HPDE6-E6E7 (cell line): ENCODE results near the gene TTC8.

Experiments
- DNase-seq: peaks from one replicate; pipeline ENCODE4 v3.0.0; 2011; ENCODE audit warnings: missing footprints; ENCODE audit errors: extremely low spot score

The TTC8 gene

DNA sequence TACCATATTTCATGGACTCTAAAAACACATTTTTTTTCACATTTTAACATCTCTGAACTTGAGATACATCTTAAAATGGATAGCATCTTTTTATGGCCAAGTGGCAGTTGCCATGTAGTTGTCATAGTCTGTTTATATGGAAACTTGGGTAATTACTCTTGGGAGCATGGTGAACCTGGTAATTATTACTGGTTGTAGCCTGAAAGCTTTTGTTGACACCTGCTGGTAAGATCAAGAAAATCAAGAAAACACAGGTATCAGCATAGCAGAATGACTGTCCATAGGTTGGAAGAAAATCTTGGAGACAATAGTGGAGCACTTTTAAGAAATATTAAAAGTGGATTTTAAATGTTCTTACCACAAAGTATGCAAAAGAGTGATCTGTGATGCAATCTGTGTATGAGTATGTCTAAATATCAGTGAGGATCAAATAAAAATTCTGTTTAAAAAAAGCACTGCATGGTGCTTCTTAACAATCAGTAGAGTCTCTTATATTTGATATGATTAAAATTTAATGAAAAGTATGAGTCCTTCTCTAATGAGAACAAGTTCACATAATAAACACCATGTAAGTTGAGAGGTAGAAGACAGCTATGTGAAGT, 44.2 kb downstream of the TTC8 start:
- peak; percentile 8 for DNase-seq

DNA sequence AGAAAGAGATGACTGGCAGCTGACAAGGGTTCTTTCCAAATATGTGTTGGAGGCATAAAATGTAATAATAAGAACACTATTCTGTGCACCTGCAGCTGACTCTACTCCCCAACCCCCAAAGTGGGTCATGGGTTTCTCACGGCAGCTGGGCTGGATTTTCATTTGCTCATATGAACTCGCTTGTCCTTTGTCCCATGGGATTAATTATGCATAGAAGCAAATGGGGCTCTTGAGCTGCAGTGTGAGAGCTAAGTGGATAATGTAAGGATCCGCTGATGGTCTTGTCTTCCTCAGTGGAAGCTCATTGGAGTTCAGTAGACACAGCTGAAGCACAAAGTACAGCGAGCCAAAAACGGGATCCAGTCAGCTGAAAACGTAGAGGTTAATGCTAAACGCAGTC, 46.3 kb downstream of the TTC8 start:
- no peak for DNase-seq

DNA sequence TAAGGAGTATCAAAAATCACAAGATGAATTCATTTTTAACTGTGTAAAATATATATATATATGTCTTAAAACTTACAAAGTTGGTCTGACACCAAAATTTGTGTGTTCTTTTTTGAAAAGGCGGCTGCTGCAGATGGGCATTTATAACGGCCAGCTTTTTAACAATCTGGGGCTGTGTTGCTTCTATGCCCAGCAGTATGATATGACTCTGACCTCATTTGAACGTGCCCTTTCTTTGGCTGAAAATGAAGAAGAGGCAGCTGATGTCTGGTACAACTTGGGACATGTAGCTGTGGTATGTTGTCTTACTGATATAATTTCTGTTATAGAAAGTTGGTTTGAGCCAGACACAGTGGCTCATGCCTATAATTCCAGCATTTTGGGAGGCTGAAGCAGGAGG, 47.0 kb downstream of the TTC8 start:
- DNase-seq: no peak

DNA sequence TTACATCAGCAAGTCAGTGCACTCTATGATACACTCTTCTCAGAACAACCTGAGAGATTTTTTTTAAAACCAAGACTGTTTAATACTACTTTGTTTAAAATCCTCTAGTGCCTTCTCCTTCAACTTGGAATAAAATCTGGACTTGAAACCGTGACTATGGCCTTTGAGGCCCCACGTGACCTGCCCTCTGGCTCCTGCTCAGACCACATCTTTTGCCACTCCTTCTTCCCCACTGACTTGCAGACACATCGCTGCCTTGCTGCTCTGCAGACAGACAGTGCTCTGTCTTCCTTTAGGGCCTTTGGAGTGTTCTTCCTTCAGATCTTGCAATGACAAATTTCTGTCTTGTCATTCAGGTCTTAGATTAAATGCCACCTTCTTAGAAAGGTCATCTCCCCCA, 48.5 kb downstream of the TTC8 start:
- DNase-seq: no peak

GRCh38 chr14:88877192-88877591, 52.7 kb downstream of the TTC8 start:
- DNase-seq: no peak

- DNase-seq: peak; percentile 22
Measured at GRCh38 chr14:88879022-88879421, 54.6 kb downstream of the TTC8 start.

DNA sequence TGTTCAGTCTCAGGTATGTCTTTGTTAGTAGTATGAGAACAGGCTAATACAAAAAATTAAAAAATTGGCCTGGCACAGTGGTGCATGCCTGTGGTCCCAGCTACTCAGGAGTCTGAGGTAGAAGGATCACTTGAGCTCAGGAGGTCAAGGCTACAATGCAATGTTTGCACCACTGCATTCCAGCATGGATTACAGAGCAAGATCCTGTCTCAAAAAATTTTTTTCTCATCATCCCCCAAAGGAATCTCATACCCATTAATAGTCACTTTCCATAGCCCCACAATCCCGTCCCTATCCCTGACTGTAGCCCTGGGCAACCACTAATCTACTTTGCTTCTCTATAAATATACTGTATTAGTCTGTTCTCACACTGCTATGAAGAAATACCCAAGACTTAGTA, 57.8 kb downstream of the TTC8 start:
- DNase-seq: no peak

DNA sequence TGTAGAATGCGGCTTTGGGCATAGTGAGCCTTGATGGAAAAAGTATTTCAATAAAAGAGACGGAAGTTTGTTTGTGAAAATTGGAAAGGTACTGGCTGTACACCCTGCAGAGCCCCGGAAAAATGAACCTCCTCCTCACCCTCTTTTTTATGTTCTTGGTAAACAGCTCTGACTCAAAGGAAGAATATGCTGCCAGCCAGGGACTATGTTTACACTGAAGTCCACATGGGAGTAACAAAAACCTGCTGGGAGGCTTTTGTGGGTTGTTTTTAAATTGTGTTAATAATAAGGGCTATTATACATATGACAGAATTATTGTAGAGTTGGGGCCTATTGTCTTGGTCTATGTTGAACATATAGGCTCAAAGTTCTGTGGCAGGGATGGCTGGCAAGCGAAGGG, 70.7 kb downstream of the TTC8 start:
- peak; percentile 25 for DNase-seq

DNA sequence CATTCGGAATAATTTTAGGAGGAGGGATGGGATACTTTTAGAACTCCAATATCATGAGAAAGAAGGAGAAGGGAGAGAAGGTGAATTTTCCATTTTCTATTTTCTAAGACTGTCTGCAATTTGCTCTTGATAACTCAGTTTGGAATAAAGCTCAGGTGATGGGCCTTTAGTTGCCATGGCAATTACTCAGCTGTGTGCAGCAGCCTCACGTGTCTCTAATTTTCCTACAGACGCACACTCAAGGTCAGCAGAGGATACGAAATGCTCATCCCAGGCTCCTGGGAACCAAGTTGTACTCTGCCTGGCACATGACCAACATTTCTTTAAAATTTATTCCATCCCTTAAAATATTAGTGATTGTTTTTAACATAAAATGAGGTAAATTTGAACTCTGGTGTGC, 76.7 kb downstream of the TTC8 start:
- no peak for DNase-seq

GRCh38 chr14:88901991-88902390, 77.5 kb downstream of the TTC8 start:
- DNase-seq: no peak

- DNase-seq: no peak
Measured at GRCh38 chr14:88902850-88903249, 78.4 kb downstream of the TTC8 start.

- DNase-seq: no peak
Measured at GRCh38 chr14:88904206-88904647, 79.8 kb downstream of the TTC8 start.

- DNase-seq: no peak
Measured at GRCh38 chr14:88904864-88905263, 80.4 kb downstream of the TTC8 start.

DNA sequence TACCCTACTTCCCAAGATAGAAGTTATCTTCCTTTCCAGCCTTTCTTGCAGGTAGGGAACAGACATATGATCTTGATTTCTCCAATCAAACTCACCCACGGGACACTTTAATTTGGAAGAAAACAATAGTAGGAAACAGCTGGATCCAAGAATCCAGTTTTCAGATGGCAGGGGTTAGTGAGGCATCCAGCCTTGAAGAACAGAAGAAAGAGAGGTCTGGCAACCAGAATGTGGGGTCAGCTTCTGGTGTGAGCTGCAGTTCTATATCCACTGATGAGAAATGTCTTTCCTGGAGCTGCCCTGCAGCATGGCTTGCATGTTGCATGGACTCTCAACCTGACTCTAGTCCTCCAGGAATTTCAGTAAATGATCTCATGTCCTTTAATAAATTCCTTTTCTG, 83.8 kb downstream of the TTC8 start:
- DNase-seq: no peak

DNA sequence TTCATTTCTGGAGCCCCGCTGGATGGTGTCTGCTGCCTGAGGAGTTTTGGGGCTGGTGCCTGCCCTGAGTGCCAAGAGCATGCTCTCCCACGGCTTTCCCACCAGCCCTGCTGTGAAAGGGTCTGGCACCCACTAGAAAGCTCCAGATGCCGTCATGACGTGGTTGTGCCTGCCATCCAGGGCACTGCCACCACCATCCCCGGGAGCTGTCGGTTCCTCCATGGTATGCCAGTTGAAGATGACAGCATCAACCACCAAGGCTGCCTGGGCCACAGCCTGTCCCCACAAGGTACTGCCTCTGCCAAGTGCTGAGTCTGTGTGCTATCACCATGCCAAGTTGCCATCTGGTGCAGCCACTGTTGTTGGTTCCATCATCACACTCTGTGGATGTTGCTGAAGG, 85.9 kb downstream of the TTC8 start:
- DNase-seq: no peak

DNA sequence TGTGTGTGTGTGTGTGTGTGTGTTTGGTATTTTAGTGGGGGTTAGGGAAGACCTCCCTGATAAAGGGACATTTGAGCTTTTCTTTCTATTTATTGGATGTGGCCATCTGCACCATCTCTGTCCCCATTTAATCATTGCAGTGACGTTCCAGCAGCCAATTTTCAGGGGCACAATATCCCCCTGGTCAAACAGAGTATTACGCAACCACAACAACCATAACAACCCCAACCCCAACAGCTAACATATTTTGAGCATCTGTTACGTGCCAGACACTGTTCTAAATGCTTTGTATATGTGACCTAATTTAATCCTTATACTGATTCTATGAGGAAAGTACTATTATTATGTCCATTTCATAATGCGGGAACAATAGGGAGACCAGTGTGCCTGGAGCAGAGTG, 87.4 kb downstream of the TTC8 start:
- no peak for DNase-seq

GRCh38 chr14:88914956-88915355, 90.5 kb downstream of the TTC8 start:
- no peak for DNase-seq

- DNase-seq: peak; percentile 58
Measured at GRCh38 chr14:88919502-88919901, 95.1 kb downstream of the TTC8 start.
